Ascending aorta (tissue), 2 donors: ENCODE measurements around the gene CILP2. TPM values are rescaled to one million over a fixed set of nuclear protein-coding genes. Genes with fewer than 3 reads are reported as not detected.
A peak's percentile ranks its signal among the peaks of the same experiment; 100 is the strongest.

Source experiments
- DNase-seq, 2 donors: peaks; one replicate each; pipeline ENCODE4 v3.0.0-alpha.2; 2019; ENCODE audit warnings: low spot score in 2 of 2
- H3K27ac ChIP-seq, 2 donors: fragments of 200-600 bp; sonication (generic); one replicate each; pipeline ENCODE4 v1.5.1; 2016 to 2017; ENCODE audit warnings: mild to moderate bottlenecking in 1 of 2
- H3K27me3 ChIP-seq: fragments of 200-600 bp; sonication (generic); one replicate; pipeline ENCODE4 v1.5.1; 2017
- H3K36me3 ChIP-seq, 2 donors: fragments of 200-600 bp; sonication (generic); one replicate each; pipeline ENCODE4 v1.5.1; 2016
- H3K4me1 ChIP-seq, 2 donors: fragments of 200-600 bp; sonication (generic); one replicate each; pipeline ENCODE4 v1.5.1; 2016 to 2017; ENCODE audit warnings: mild to moderate bottlenecking in 1 of 2
- H3K4me3 ChIP-seq, 2 donors: fragments of 200-600 bp; sonication (generic); one replicate each; pipeline ENCODE4 v1.5.1; 2016 to 2017; ENCODE audit warnings: mild to moderate bottlenecking in 1 of 2
- H3K9me3 ChIP-seq, 2 donors: fragments of 200-600 bp; sonication (generic); one replicate each; pipeline ENCODE4 v1.5.1; 2016
- intact Hi-C: fragments of 100-400 bp; cut with DNase I; formaldehyde crosslinking; loops from one replicate; pipeline ENCODE4 v1.15.1; 2023
- total RNA-seq: library from RNA; depleted of rRNA; stranded (reverse); fragments of >200 nt; gene quantifications from one replicate; pipeline ENCODE4 v1.1.0, GENCODE V29; 2016
- TF ChIP-seq, protein P1 (sequence below), 3 experiments: fragments of 200-600 bp in 2 of 3; fragments of 450-650 bp in 1 of 3; sonication (generic) in 2 of 3; IDR thresholded peaks; one replicate each; pipeline ENCODE4 v1.5.1; 2016 to 2019; ENCODE audit warnings: antibody characterized with exemption in 3 of 3, mild to moderate bottlenecking in 1 of 3, moderate library complexity in 1 of 3

CILP2 gene
- total RNA-seq, 1 donor from 2014 or later = not detected

GRCh38 chr19:19533841-19534240, 4.2 kb upstream of the CILP2 start:
- intact Hi-C loops = loop anchor here (5.0 kb wide), 1 partner anchor 743 kb away; no protein-coding TSS in a partner anchor
- no peaks in the 10 kb centered on the region for H3K9me3 ChIP-seq
- TF ChIP-seq, protein P1, sequence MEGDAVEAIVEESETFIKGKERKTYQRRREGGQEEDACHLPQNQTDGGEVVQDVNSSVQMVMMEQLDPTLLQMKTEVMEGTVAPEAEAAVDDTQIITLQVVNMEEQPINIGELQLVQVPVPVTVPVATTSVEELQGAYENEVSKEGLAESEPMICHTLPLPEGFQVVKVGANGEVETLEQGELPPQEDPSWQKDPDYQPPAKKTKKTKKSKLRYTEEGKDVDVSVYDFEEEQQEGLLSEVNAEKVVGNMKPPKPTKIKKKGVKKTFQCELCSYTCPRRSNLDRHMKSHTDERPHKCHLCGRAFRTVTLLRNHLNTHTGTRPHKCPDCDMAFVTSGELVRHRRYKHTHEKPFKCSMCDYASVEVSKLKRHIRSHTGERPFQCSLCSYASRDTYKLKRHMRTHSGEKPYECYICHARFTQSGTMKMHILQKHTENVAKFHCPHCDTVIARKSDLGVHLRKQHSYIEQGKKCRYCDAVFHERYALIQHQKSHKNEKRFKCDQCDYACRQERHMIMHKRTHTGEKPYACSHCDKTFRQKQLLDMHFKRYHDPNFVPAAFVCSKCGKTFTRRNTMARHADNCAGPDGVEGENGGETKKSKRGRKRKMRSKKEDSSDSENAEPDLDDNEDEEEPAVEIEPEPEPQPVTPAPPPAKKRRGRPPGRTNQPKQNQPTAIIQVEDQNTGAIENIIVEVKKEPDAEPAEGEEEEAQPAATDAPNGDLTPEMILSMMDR (IDR thresholded peaks at IDR 0.05) = no peak

DNA sequence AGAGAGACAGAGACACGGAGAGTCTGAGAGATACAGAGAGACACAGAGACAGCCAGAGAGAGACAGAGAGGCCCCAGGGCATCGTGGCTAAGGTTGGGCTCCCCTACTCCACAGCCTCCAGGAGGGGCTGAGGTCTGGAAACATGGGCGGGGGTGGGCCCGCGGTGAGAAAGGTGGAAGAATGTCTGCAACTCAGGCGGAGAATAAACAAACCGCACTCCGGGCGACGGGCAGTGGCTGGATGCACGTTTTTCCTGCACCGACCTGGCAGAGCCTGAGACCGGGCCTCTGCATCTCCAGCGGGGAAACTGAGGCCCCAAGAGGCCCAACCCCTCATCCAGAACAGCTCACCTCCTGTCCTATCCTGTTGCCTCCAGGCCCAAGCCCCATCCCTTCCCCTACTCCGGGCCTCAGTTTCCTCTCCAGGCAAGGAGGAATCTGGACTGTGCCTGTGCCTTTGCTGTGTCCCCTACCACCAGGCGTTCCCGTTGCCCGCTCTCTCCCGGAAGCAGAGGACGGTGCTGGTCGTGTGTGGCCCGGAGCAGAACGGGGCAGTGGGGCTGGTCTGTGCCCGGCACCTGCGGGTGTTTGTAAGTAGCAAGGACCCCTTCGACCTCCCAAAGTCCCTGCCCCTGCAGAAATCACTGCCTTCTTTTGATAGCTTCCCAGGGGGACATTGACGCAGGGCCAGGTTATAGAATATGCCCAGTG, 3.4 kb upstream of the CILP2 start:
- DNase-seq = no peak
- Histone ChIP-seq H3K27me3 (peaks cover 6% of the 10 kb centered on the region), H3K4me1 (peaks cover 3 to 6% of the 10 kb centered on the region in 2 donors), H3K4me3 (no peak overlapping the region), H3K27ac (no peak overlapping the region), H3K9me3 (no peaks in the 10 kb centered on the region), H3K36me3 (peaks cover 0 to 3% of the 10 kb centered on the region in 2 donors)
- intact Hi-C loops = loop anchor here (5.0 kb wide), 1 partner anchor 743 kb away; no protein-coding TSS in a partner anchor
- TF ChIP-seq, protein P1 (IDR thresholded peaks at IDR 0.05) = no peak

More at GRCh38 chr19:19533841-19534240, 4.2 kb upstream of the CILP2 start:
- Histone ChIP-seq H3K27ac (no peak overlapping the region), H3K27me3 (peaks cover 6% of the 10 kb centered on the region), H3K36me3 (peaks cover 0 to 3% of the 10 kb centered on the region in 2 donors), H3K4me3 (no peak overlapping the region), H3K4me1 (peaks cover 3 to 6% of the 10 kb centered on the region in 2 donors)
- DNase-seq = no peak

GRCh38 chr19:19535311-19536191, 2.5 kb upstream of the CILP2 start:
- peaks cover 0 to 3% of the 10 kb centered on the region in 2 donors for H3K36me3 ChIP-seq
- TF ChIP-seq, protein P1 (IDR thresholded peaks at IDR 0.05) = no peak
- no peak overlapping the region for H3K27ac ChIP-seq
- intact Hi-C loops = no loop called here
- peaks cover 5 to 6% of the 10 kb centered on the region in 2 donors for H3K4me1 ChIP-seq
- no peak for DNase-seq
- no peaks in the 10 kb centered on the region for H3K9me3 ChIP-seq
- no peak overlapping the region for H3K4me3 ChIP-seq
- H3K27me3 ChIP-seq = peaks cover 6% of the 10 kb centered on the region

DNA sequence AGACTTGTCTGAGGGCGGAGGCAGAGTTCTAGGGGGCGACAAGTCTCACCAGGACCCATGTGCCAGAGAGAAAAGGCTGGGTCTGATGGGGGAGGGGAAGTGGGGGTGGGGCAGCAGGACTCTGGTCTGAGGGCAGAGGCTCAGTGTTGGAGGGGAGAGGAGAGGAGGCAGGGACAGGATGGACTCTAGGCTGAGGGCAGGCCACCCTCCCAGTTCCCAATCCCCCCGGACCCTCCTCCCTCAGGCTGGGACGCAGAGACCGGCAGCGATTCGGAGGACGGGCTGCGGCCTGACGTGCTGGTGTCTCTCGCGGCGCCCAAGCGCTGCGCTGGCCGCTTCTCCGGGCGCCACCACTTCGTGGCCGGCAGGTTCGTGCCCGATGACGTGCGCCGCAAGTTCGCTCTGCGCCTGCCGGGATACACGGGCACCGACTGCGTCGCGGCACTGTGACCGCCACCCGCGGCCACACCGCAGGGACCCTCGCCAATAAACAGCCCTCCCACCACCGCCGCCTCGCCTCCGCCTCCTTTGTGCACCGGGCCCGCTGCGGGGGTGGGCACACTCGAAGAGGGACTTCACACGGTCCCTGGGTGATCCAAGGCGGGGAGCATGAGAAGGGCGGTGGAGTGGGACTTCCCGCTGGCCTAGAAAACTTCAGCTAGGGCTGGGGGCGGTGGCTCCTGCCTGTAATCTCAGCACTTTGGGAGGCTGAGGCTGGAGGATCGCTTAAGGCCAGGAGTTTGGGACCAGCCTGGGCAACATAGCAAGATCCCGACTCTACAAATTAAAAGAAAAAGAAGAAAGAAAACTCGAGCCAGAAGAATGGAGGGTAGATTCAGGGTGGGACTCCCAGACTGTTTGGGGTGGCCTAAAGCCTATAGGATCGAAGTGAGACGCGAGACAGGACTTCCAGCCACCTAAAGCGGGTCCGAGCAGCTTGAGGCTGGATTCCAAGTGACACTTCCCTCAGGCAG, 703 bp upstream of the CILP2 start:
- Histone ChIP-seq H3K27ac (no peak overlapping the region), H3K36me3 (peaks cover 0 to 3% of the 10 kb centered on the region in 2 donors), H3K9me3 (no peaks in the 10 kb centered on the region), H3K4me3 (peak overlapping the region in 1 of 2 donors; percentile 51), H3K27me3 (peaks cover 13% of the 10 kb centered on the region), H3K4me1 (peaks cover 6 to 12% of the 10 kb centered on the region in 2 donors)
- TF ChIP-seq, protein P1 (IDR thresholded peaks at IDR 0.05) = no peak
- no peak for DNase-seq
- intact Hi-C loops = no loop called here

- intact Hi-C loops = no loop called here
- no peak overlapping the region for H3K27ac ChIP-seq
- TF ChIP-seq, protein P1 (IDR thresholded peaks at IDR 0.05) = no peak
- H3K36me3 ChIP-seq = peaks cover 0 to 3% of the 10 kb centered on the region in 2 donors
- peaks cover 13% of the 10 kb centered on the region for H3K27me3 ChIP-seq
- DNase-seq = no peak
- H3K4me1 ChIP-seq = peaks cover 6 to 12% of the 10 kb centered on the region in 2 donors
- peak overlapping the region; percentile 7 to 51 for H3K4me3 ChIP-seq
- no peaks in the 10 kb centered on the region for H3K9me3 ChIP-seq
Observed at GRCh38 chr19:19538785-19539166, 711 bp downstream of the CILP2 start.
